ENCODE data around the gene TRAPPC6A.
"Not testable (repeated sequence)": the region's sequence is repeated elsewhere in the genome, so short reads cannot be mapped to it uniquely, and the experiment has no call there.

TRAPPC6A gene

DNA sequence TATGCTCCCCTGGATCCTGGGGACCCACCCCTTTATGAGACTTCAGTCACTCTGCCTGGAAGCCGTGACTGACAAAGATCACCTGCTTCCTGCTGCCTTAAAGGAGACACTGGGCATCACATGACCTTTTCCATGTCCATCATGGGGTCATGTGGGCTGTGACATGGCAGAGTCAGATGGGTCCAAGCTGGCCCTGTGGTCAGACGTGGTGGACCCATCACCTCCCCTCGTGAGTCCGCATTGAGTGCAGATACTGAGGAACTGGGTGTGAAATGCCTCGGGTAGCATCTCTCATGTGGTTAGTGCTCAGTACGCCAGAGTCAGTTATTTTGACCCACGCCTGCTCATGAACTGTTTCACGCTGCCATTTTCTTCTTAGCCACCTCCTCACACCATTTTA, 44.4 kb downstream of the TRAPPC6A start:
- no peak for DNase-seq (ENCODE audit: low spot score)
- no peak for FAIRE-seq

DNA sequence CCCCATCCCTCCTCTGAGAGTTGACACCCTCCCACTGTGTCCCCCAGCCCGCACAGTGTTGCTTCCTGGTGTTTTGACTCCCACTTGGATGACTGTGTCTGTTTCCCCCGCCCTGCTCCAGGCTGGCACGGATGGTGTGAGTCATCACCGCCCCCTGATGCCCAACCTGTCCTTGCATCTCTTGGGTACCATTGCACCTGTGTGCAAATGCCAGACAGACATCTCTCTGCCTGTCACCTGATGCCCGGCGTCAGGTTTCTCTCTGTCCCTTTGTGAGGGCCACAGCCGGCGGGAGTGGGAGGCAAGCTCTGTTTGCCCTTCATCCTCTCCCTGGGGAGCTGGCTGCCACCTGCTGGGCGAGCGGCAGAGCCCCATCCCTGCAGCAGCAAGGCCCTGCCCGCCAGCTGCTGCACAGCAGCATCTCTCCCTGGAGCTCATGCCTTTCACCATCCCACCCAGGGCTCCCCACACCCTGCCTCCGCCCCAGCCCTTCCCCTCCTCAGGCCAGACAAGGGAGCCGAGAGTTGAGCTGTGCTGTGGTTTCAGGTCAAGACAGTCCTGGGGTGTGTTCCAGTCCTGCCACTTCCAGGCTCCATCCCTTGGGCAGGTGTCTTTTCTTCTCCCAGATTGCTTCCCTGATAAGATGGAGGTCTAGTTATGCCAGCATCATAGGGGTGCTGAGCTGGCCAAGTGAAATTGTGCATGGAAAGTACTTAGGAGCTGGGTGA, 47.0 kb downstream of the TRAPPC6A start:
- DNase-seq (ENCODE audit: low spot score) (no peak), FAIRE-seq (no peak)

DNA sequence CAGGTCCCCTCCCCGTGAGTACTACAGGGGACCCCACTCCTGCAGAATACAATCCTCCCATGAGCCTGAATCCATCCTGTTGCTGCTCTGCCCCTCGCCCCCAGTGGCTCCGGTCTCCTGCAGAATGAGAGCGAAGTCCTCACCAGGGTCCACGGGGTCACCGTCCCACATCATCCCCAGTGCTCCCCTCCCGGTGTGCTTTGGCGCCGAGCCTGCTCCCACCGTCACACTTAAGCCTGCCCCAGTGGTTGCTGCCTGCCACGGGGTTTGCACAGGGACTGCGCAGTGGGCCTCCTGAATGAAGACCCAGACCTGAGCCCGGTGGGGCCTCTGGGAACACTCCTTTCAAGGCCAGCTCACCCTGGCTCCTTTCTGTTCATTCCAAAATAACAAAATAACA, 47.8 kb downstream of the TRAPPC6A start:
- DNase-seq (ENCODE audit: low spot score) (no peak), FAIRE-seq (no peak)

DNA sequence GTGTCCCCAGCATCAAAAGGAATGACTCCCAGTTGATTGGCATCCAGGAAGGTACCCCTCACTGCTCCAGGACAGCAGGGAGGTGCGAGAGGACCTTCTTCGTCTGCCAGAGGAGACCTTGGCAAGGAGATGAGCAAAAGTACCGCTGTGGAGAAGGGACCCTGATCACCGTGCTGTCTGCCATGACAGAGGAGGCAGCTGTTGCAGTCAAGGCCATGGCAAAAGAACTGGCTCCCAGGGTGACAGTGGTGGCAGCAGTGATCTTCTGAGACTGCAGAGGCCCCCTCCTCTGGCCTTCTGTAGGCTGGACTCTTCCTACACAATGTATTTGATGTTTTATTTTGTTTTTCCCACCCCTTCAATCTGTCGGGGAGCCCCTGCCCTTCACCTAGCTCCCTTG, 49.2 kb downstream of the TRAPPC6A start:
- FAIRE-seq (no peak), DNase-seq (ENCODE audit: low spot score) (no peak)

DNA sequence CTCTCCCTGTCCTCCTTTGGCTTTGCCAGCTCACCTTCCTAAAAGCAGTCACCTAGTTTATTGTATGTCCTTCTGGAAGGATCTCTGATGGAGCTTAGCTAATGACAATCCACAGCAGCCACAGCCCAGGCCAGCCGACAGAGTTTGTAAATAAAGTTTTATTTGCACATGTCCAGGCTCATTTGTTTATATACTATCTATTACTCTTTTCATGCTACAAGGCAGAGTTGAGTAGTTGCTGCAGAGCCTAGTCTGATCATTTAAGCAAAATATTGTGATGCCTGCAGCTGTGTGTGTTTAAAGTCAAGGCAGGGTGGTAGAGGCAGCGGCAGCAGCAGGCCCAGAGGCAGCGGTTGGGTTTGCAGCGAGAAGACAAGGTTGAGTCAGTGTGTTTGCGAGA, 49.9 kb downstream of the TRAPPC6A start:
- no peak for DNase-seq (ENCODE audit: low spot score)
- FAIRE-seq, result no peak

DNA sequence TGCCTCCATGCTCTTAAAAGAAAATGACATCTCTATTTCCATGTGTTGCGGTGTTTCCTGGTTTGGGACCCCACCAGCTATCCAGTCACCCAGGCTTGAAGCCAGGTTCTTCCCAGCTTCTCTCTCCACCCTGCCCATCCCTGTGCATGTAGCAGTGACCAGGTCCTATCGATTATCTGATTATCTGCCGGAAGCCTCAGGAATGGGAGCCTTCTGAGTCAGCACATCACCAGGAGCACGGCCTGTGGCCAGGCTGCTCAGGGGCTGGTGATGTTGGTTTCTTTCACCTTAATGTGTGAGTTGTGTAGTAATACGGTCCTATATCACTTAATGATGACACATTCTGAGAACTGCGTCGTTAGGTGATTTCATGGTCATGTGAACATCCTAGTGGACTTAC, 51.4 kb downstream of the TRAPPC6A start:
- DNase-seq (ENCODE audit: low spot score) (no peak), FAIRE-seq (no peak)

DNA sequence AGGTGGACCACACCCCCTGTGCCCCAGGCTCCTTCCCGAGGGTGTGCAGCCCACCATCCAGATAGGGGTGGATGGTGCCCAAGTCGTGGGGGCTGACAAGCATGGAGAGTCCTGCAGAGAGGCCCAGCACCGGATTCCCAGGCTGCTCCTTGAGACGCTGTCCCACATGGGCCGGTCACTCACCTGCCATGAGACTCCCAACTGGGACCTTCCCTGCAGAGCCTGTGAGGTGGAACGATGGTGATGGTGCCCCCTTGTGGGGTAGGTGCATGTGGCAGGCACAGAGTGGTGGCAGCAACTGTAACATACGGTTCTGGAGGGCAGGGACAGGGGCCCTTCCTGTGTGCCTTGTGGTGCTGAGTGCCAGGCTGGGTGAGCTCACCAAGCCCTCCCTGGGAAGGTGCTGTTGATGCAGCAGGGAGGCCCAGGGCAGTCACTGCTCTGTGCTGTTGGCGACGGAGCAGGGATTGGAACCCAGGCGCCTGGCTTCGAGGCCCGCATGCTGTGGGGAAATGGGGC, 52.0 kb downstream of the TRAPPC6A start:
- FAIRE-seq (no peak), DNase-seq (ENCODE audit: low spot score) (peak; percentile 53)

DNA sequence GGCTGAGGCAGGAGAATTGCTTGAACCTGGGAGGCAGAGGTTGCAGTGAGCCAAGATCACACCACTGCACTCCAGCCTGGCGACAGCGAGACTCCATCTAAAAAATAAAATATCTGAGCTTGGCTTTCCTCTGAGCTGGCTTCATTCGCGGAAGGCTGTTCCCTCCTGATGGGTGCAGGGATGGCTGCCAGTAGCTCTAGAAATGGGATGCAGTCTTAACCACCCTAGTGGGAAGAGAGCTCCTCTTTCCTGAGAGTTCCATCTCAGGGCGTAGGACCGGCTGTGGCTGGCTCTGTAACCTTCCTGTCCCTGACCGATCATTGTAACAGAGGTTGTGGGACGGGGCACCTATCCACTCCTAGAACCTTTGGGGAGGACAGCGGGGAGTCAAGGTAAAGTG, 52.7 kb downstream of the TRAPPC6A start:
- DNase-seq (ENCODE audit: low spot score) (no peak), FAIRE-seq (no peak)

DNA sequence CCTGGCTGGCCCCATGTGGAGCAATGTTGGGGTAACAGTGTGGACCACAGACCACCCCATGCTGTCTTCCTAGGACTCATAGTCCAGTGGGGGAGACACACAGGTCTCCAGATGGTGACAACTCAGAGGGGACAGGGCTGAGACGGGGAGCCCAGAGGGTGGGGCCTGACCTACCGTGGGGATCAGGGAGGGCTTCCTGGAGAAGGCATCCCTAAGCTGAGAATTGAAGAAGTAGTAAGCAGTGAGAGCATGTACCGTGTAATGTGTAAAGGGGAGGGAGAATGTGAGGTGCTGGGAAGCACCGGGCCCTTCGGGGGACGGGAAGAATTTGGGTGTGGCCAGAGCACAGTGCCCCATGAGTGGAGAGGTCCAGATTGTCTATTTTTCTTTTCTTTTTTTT, 54.0 kb downstream of the TRAPPC6A start:
- FAIRE-seq, result no peak

DNA sequence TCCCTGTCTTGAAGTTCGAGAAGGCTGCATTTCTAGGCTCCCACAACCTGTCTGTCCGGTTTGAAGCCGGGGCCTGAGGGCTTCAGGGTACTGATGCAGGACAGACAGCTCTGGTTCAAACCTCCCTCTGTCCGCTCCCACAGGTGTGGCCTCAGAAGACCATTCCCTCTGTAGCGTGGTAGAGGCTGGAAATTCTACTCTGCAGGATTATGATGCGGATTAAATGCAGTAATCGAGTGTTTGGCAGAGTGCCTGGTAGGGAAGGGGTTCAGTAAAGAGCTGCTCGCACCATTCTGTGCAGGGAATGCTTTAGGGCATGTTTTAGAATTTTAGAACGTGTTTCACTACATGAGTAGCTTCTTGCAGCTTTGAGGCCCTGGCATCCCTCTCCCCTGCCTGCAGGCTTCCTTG, 54.6 kb downstream of the TRAPPC6A start:
- DNase-seq (ENCODE audit: low spot score), result no peak
- FAIRE-seq, result no peak

More for the DNA sequence above, 54.0 kb downstream of the TRAPPC6A start:
- no peak for DNase-seq (ENCODE audit: low spot score)

DNA sequence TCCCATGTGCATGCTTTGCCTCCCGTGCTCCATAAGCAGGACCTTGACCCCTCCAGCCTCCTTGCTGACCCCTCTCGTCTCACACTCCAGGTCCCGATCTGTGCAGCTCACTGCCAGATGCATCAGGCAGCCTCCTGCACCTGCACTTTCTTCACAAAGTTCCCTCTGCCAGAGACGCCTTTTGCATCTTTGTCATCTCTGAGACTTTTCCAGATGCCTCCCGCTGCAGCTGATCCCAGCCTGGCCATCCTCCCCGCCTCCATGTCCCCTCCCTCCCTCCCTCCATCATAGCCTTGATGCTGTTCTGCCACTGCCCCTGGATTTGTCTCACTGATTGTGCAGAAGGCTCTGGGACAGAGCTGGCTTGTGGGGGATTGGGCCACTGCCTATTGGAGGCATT, 55.2 kb downstream of the TRAPPC6A start:
- FAIRE-seq, result no peak

DNA sequence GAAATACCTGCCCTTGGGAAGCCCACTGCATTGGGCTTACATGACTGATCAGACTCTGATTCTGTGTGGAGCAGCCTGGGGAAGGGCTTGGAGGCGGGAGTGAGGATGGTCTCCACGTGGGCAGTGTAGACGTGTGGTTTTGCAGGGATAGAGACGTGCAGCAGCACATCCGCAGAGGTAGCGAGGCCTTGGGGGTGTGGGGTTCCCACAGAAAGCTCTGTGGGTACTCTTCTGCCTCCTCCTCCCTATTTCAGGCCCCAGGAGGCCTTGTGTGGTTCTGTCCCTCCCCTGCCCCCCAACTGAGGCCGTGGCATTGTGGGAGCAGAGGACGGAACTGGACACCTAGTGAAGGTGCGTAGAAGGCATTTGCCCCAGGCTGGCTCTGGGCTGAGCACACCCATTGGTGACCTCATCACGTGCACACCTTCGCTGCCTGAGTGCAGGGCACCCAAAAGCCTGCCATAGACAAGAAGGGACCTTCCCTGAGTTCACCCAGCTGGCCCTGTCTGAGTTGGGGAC, 56.2 kb downstream of the TRAPPC6A start:
- no peak for DNase-seq (ENCODE audit: low spot score)
- FAIRE-seq, result no peak

More for the DNA sequence above, 55.2 kb downstream of the TRAPPC6A start:
- DNase-seq (ENCODE audit: low spot score), result no peak

DNA sequence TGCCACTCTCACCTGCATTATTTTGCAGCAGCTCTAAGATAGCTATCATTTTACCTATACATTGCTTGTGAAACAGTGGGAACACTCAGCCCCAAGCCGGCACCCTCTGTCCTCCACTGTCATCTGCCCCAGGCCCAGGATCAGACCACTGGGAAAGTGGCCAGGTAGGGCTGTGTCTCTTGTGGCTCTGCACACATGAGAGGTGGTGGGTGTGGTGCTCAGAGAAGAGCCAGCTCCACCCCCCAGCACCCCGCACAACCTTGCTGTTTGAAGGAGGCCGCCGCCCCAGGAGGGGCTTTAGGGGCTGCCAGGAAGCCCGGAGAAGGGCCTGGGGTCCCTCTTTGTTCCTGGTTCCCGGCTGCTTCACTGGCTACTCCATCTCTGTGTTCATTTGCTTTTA, 58.5 kb downstream of the TRAPPC6A start:
- FAIRE-seq, result no peak
- DNase-seq (ENCODE audit: low spot score), result no peak

DNA sequence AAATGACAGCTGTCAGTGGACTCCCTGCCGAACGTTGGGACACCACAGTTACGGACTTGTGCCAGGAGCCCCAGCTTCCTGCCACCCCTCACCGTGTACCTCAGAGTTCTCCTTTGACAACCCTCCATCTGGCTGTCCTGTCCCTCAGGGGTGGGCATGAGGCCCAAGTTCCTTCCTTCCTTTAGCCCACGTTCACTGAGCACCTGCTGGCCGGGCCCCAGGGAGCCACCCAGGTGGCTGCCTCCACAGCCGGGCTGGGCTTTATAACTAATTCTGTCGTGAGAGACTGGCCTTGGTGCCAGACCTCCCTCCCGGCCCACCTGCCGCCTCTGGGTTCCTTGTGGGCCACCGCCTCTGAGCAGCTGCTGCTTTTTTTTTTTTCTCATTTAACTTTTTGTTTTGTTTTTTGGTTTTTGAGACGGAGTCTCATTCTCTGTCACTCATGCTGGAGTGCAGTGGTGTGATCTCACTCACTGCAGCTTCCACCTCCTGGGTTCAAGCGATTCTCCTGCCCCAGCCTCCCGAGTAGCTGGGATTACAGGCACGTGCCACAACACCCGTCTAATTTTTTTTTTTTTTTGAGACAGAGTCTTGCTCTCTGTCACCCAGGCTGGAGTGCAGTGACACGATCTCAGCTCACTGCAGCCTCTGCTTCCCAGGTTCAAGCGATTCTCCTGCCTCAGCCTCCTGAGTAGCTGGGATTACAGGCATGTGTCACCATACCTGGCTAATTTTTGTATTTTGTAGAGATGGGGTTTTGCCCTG, 59.3 kb downstream of the TRAPPC6A start:
- DNase-seq (ENCODE audit: low spot score); FAIRE-seq: not testable (repeated sequence)

DNA sequence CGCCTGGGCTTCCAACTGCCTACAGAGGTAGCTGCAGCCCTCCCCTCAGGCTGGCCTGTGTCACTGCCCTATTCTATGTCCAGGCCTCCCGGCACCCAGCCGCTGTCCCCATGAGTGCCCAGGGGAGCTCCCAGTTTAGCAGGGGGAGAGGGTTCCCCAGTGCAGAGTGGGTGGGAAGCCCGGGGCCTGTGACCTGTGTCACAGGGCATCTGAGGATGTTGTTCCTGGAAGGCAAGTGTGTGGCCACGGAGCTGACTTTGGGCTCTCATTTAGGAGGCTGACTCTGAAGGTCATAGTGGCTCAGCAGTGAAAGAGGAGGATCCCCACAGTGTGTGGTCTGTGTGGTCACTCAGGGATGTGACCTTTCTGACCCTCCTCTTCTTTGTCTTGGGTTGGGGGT, 59.9 kb downstream of the TRAPPC6A start:
- FAIRE-seq (no peak), DNase-seq (ENCODE audit: low spot score) (no peak)

DNA sequence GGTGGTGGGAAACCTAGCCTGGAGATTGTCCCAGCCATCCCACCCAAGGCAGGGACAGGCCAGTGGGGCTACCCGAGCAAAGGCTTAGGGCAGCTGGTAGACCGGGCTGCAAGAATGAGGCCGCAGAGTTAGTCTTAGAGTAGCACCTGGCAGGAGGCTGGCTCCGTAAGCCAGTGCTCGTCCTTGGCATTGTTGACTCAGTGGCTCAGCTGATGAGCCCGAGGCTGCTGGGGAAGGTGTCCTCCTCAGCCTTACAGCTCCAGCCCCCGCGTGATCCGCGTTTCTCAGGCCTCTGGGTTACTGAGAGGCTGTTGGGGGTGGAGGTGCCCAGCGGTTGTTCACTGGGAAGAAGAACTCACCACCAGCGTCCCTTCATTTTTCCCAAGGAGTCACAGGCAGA, 60.4 kb downstream of the TRAPPC6A start:
- FAIRE-seq, result no peak
- no peak for DNase-seq (ENCODE audit: low spot score)

DNA sequence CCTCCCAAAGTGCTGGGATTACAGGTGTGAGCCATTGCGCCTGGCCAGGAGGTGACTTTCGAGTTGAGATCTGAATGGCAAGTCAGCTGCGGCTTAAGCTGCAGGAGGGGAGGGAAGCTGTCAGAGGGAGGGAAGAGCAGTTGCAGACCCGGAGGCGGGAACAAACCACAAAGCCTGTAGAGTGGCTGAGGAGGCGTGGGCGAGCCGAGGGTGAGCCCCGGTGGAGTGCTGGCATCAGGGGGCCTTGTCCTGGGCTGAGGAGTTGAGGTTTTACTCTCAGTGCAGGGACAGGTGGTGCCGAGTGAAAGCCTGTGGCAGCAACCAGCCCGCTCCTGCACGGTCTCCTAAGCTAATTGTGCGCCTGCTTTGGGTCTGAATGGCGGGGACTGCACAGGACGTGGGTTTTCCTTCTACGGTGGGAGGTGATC, 60.9 kb downstream of the TRAPPC6A start:
- FAIRE-seq (no peak), DNase-seq (ENCODE audit: low spot score) (no peak)

DNA sequence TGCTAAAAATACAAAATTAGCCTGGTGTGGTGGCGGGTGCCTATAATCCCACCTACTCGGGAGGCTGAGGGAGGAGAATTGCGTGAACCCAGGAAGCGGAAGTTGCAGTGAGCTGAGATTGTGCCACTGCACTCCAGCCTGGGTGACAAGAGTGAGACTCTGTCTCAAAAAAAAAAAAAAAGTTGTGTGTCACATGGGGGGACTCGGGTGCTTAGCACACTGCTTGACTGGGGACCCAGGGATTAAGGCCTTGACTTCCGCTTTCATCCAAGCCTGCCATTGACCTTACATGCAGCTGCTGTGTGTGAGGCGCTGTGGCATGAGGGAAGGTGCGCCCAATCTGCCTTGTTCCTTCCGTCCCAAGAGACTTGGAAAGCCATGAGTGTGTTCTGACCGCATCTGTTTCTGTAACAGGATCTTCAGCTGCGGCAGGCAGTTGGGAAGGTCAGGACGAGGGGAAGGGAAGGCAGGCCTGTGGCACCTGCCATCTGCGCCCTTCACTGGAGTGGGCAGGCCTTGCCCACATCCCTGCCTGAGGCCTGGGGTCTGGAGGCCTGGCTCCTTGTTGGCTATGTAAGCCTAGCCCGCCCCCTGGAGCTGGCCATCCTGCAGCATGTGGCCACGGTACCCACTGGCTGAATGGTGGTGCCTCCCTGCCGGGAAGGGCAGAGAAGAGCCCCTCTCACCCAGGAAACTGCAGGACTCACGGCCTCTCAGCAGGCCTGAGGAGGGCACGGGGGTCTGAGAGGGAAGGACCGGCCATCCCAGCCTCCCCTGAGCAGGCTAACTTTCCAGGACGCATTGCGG, 62.0 kb downstream of the TRAPPC6A start:
- FAIRE-seq (no peak), DNase-seq (ENCODE audit: low spot score) (no peak)

DNA sequence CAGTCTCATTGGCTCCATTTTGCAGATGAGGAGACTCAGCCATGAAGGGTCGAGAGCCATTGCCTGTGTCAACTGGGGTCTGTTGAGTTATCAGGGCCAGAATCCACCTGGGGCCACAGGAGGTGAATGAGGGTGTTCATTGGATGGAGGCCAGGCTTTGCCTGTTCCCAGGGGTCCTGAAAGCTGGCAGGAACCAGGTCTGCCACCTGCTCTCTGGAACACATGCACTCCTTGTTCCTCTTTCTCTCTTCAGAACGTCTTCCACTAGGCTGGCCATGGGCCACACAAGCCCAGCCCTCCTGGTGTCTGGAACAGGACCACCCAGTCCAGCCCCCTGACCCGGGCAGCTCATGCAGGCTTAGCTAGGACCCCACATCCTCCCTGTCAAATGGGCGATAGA, 63.9 kb downstream of the TRAPPC6A start:
- no peak for DNase-seq (ENCODE audit: low spot score)
- no peak for FAIRE-seq

DNA sequence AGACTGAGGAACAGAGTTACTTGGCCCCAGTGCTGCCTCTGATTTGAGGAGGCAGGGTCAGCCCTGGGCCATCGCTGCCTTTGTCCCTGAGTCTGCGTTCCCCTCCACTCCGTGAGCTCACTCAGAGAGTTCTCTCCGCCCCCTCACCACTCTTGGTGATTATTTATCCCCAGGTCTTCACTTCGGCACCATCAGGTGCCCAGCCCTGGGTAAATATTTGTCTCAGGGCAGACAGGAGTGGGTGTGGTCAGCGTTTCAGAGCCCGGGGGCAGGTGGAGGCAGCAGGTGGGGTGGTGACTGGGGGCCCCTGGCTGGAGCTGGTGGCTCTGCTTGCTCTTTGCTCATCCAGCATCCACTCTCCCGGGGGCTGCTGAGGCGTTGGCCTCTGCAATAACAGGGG, 64.4 kb downstream of the TRAPPC6A start:
- FAIRE-seq (no peak), DNase-seq (ENCODE audit: low spot score) (no peak)
